Mesodermal cell (in vitro differentiated cells): ENCODE measurements around the gene SMLR1.

ENCODE experiments used
- H3K27ac ChIP-seq: 2 replicates; pipeline ENCODE4 v1.7.0; 2013; ENCODE audit warnings: mild to moderate bottlenecking, low read depth, low read length, moderate library complexity; ENCODE audit not compliant: severe bottlenecking
- H3K36me3 ChIP-seq: 2 replicates; pipeline ENCODE4 v1.7.1; 2013; ENCODE audit warnings: mild to moderate bottlenecking, low read length, moderate library complexity; ENCODE audit not compliant: control insufficient read depth, insufficient read depth
- H3K4me1 ChIP-seq: one replicate; pipeline ENCODE4 v1.7.1; 2013; ENCODE audit warnings: mild to moderate bottlenecking, low read length; ENCODE audit not compliant: insufficient read depth, control insufficient read depth, poor library complexity, severe bottlenecking
- H3K4me3 ChIP-seq: 2 replicates; pipeline ENCODE4 v1.7.0; 2013; ENCODE audit warnings: low read length, control low read depth, mild to moderate bottlenecking; ENCODE audit not compliant: insufficient read depth, poor library complexity, severe bottlenecking; ENCODE audit errors: extremely low read depth
- H3K9me3 ChIP-seq: 2 replicates; pipeline ENCODE4 v1.7.1; 2013; ENCODE audit warnings: mild to moderate bottlenecking, low read length, moderate library complexity; ENCODE audit not compliant: control insufficient read depth
- WGBS, 2 experiments: methylation state at CpG; one replicate each; pipeline ENCODE4 v1.1.5; 2013; ENCODE audit warnings: missing lambda C conversion rate in 2 of 2; ENCODE audit not compliant: insufficient coverage in 2 of 2; 5-methylcytosine and 5-hydroxymethylcytosine counted together

The SMLR1 gene

DNA sequence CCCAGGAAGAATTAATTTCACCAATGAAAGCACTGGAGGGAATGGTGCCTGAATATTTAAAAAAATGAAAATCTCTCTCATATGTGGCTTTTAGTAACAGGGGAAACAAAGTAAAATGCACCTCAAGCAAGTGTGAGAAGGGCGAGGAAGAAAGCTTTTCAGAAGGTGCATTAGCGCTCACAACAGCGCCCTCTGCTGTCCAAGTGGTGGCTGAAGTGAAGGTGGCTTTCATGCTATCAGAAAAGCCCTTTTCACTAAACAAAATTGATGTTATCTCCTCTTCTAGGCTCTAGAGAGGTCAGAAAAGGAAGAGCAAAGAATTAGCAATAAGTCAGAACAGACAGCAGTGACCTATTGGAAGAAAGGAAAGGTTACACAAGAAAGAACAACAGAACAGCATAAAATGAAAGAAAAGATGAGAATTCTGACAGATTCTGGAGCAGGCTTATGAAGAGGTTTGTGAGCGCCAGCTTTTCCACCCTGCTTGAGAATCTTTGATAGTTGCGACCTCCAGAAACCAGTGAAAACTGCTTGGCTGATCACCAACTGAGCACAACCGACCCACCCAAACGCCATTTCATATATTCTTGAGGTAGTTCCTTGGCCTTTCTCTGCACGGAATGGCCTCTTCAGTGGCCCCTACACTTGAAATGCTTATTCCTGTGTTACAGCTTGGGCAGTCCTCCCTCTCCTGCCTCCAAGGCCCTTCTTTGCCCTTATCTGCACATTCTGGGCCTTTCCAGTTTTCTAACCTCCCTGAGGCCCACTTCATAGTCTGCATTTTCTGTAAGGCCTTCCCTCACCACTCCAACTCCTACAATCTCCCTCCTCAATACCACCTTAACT lies 45.3 kb downstream of the SMLR1 start:
- Histone ChIP-seq H3K9me3 (no peaks in the 10 kb centered on the region), H3K27ac (no peak overlapping the region), H3K4me1 (no peaks in the 10 kb centered on the region), H3K36me3 (peaks cover 12% of the 10 kb centered on the region), H3K4me3 (no peak overlapping the region)
- 88 to 90% methylated on average over 5 of the region's 8 CpGs for WGBS, 2 experiments

DNA sequence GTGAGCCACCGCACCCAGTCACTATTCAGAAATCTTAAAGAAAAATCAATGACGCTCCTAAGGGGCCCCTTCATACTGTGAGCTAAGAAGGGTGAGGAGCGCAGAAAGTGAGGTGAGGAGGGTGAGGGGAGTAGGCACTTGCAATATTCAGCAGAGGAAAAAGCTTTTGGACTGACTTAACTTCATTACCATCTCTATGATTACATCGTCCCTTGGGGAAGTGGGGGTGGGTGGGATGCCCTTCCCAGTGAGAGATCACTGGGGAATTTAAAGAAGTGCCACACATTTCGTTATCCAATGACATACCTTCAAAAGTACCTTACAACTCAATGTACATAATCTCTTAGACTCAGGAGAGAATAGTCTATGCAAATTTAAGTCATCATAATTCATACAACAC lies 46.5 kb downstream of the SMLR1 start:
- H3K9me3 ChIP-seq, result no peaks in the 10 kb centered on the region
- no peak overlapping the region for H3K4me3 ChIP-seq
- H3K27ac ChIP-seq, result no peak overlapping the region
- H3K36me3 ChIP-seq, result peaks cover 12% of the 10 kb centered on the region
- WGBS, 2 experiments, result 92% methylated on average over 2 of the region's 5 CpGs; no CpG with 5 or more reads in 1 of the 2 experiments
- no peaks in the 10 kb centered on the region for H3K4me1 ChIP-seq

DNA sequence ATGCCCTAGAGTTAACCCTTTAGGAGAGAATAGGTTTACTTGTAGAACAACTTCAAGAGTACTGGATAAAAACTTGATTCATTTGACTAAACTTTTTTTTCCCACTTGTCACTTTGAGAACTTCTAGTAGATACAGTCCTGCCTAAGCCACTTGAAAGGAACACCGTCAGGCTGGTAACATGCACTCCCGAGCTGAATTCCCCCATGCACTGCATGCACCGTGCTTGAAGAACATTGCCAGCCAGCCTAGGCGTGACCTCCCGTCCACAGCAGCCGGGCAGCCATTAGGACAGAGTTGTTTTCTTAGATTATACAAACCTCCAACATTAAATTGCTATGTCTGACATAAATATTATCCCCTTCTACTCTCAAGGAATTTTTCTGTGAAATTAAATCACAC lies 52.6 kb downstream of the SMLR1 start:
- Histone ChIP-seq H3K9me3 (no peaks in the 10 kb centered on the region), H3K4me1 (no peaks in the 10 kb centered on the region), H3K36me3 (peaks cover 4% of the 10 kb centered on the region), H3K27ac (no peak overlapping the region), H3K4me3 (no peak overlapping the region)
- 96 to 100% methylated on average over 2 of the region's 6 CpGs for WGBS, 2 experiments

DNA sequence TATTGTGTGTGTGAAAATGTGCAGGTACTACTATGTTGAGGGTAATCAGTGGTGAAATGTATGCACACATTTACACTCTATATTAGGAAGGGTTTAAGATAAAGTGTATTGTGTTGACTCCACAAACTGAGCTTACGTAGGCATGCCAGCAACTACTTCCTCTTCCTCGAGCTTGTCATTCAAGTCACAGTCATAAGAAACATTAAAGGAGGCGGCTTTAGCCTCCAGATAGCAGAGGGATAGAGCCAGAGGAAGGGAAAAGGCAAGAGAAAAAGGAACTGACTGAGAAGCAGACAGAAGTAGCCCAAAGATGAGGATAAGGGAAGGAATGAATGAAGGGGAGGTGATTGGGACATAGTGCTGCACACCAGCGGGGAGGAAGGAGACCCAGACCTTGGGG lies 55.2 kb downstream of the SMLR1 start:
- WGBS, 2 experiments, result 92 to 100% methylated on average over 2 to 3 of the region's 4 CpGs

DNA sequence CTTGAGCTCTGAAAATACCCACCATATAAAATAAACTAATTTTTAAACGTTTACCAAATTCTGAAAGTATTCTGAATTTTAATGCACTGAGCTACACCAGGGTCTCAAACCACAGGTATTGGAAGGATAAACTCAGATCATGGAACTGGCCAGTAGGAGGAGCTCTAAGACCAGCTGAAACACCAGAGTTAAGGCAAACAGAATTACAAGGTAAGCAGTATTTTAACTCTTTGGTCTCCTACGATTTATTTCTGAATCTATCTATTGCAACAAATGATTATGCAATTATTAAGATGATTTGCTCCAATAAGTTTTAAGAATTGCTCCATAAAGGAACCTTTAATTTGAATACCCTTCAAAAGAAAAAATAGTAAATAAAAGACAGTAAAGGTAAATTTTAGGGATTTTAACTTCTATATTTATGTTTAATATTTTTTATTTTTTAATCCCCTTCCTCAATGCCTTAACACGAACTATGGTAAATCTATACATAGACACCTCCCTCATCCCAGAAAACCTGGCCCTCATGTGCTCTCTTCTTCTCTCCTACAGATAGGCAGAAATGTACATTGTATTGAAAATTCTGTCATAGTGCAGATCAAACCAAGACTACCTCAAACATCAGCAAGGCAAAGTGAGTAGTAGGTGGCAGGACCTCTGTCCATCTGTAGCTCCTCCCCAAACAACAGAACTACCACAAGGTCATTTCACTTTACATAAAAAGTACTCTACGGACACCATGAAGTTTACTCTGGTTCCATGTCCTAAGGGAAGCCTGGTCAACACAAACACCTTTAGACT lies 58.4 kb downstream of the SMLR1 start:
- no peaks in the 10 kb centered on the region for H3K4me1 ChIP-seq
- H3K9me3 ChIP-seq, result no peaks in the 10 kb centered on the region
- no peak overlapping the region for H3K4me3 ChIP-seq
- WGBS, 2 experiments, result 20 to 100% methylated on average over 1 of the region's 4 CpGs
- no peak overlapping the region for H3K27ac ChIP-seq
- H3K36me3 ChIP-seq, result peaks cover 13% of the 10 kb centered on the region

More for the DNA sequence above, 55.2 kb downstream of the SMLR1 start:
- H3K9me3 ChIP-seq, result no peaks in the 10 kb centered on the region
- H3K27ac ChIP-seq, result no peak overlapping the region
- H3K4me1 ChIP-seq, result no peaks in the 10 kb centered on the region
- H3K4me3 ChIP-seq, result no peak overlapping the region
- H3K36me3 ChIP-seq, result peaks cover 7% of the 10 kb centered on the region
